Heart left ventricle (tissue), 16 donors: Measurements from ENCODE around the gene RUFY1. TPM values are rescaled to one million over a fixed set of nuclear protein-coding genes. Genes with fewer than 3 reads are reported as not detected.

Source experiments
- ATAC-seq, 4 donors: fragments of 200-7000 bp; cut with Tn5 transposase; one replicate each; pipeline ENCODE4 v1.9.1; 2020 to 2022; ENCODE audit warnings: moderate library complexity in 4 of 4, mild to moderate bottlenecking in 3 of 4, moderate number of reproducible peaks in 1 of 4
- DNase-seq, 5 donors: peaks; one replicate each; pipeline ENCODE4 v3.0.0-alpha.2; 2020
- H3K27ac ChIP-seq, 12 donors: fragments of 200-600 bp; sonication (generic) in 4 of 12; one replicate each; pipeline versions ENCODE4 v1.5.0 to v1.8.0; 2016 to 2022; ENCODE audit warnings: mild to moderate bottlenecking in 2 of 12
- H3K27me3 ChIP-seq, 9 donors: fragments of 200-600 bp; sonication (generic) in 2 of 9; one replicate each; pipeline versions ENCODE4 v1.5.1 to v1.8.0; 2016 to 2022; ENCODE audit warnings: mild to moderate bottlenecking in 3 of 9
- H3K36me3 ChIP-seq, 9 donors: fragments of 200-600 bp; sonication (generic) in 2 of 9; one replicate each; pipeline versions ENCODE4 v1.5.0 to v1.8.0; 2018 to 2022; ENCODE audit warnings: mild to moderate bottlenecking in 2 of 9
- H3K4me1 ChIP-seq, 12 donors: fragments of 200-600 bp; sonication (generic) in 4 of 12; one replicate each; pipeline versions ENCODE4 v1.5.0 to v1.8.0; 2016 to 2022; ENCODE audit warnings: mild to moderate bottlenecking in 3 of 12
- H3K4me3 ChIP-seq, 12 donors: fragments of 200-600 bp; sonication (generic) in 4 of 12; one replicate each; pipeline versions ENCODE4 v1.5.0 to v1.8.0; 2017 to 2022; ENCODE audit warnings: mild to moderate bottlenecking in 9 of 12, moderate library complexity in 4 of 12
- H3K9me3 ChIP-seq, 12 donors: fragments of 200-600 bp; sonication (generic) in 4 of 12; one replicate each; pipeline versions ENCODE4 v1.5.0 to v1.8.0; 2016 to 2022; ENCODE audit warnings: mild to moderate bottlenecking in 1 of 12
- POLR2A ChIP-seq, 2 donors: fragments of 450-650 bp; IDR thresholded peaks; one replicate each; pipeline ENCODE4 v1.6.1; 2017; ENCODE audit warnings: antibody characterized with exemption in 2 of 2, mild to moderate bottlenecking in 2 of 2, moderate library complexity in 2 of 2
- WGBS, 4 donors: extraction: QIAGEN DNeasy Blood & Tissue Kit in 2 of 4; methylation state at CpG; one replicate each; pipeline versions ENCODE4 v1.1.5 to v1.1.7; 2013 to 2018; 5-methylcytosine and 5-hydroxymethylcytosine counted together
- intact Hi-C, 10 donors: fragments of 100-400 bp; cut with DNase I; formaldehyde crosslinking; loops; one replicate each; pipeline versions ENCODE4 v1.11.1 to v1.14.2; 2022
- polyA plus RNA-seq, 2 donors: library from polyadenylated mRNA; stranded (reverse); fragments of 200-250 nt; gene quantifications; one replicate each; pipeline ENCODE4 v1.2.3, GENCODE V29; 2013
- total RNA-seq, 9 donors: library from RNA; depleted of rRNA in 2 of 9; stranded (reverse); fragments of >200 nt in 2 of 9; fragmentation: NEBNext Ultra II Directional in 3 of 9; extraction: Animal tissue kit (Norgen Biotek cat#: 25700) in 3 of 9; gene quantifications; one replicate each; pipeline versions ENCODE4 v1.1.0 to v1.2.4, GENCODE V29; 2016 to 2023
- TF ChIP-seq, protein P1 (sequence below), 12 donors: fragments of 200-600 bp; sonication (generic) in 4 of 12; IDR thresholded peaks; one replicate each; pipeline versions ENCODE4 v1.5.0 to v1.8.0; 2018 to 2022; ENCODE audit warnings: antibody characterized with exemption in 12 of 12, mild to moderate bottlenecking in 5 of 12
- donor health status: ischemic (EF 13 %, LVEDD 7.1; RV severe dilation, severe dysfunction).
- donor health status: healthy with polysubstance abuse.
- donor health status: DM: no; HTN: yes; CAD: no.
- donor health status: DM: no; HTN: no; CAD: no.
- donor health status: ischemic (EF 25% LVEDD 6.9; RV normal size, moderate dysfunction).
- donor health status: ischemic (EF 25% LVEDD 5.7; RV mildly dilated, moderate dysfunction).
- donor health status: healthy.
- donor health status: DM: yes; HTN: yes; CAD: no.
- donor health status: ischemic (EF 35%, LVEDD 5.7; RV mildly dilated, moderate dysfunction).
- donor health status: nonischemic (EF 11% LVEDD 7.7; RV severe dilation, severe dysfunction).
- donor health status: DM: yes; HTN: yes; CAD: no.
- donor health status: PGD.
- donor health status: ischemic (EF 29% LVEDD 5.4; RV normal size, mild dysfunction).
- donor health status: nonischemic (EF 23%, LVEDD 6.1; RV moderate dilation, normal function).

Gene RUFY1
- total and polyA plus RNA-seq, 11 donors = 14.3 to 30.9 (median 24.2) TPM

DNA sequence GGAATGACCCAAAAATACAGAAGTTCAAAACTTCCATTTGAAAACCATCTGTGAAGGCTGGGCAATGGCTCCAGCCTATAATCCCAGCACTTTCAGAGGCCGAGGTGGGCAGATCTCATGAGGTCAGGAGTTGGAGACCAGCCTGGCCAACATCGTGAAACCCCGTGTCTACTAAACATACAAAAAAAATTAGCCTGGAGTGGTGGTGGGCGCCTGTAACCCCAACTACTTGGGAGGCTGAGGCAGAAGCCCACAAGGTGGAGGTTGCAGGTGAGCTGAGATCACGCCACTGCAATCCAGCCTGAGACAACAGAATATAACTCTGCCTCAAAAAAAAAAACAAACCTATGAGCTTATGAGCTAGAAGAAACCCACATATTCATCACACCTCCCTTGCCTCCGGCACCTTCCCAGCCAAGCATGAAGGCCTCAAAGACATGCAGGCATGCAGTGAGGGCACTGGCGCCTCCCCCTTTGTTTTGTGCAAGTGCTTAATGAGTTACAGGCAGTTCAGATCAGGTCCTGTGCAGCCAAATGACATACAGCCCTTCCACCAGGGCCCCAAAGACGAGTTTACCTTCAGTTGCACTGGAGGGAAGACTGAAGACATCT lies 63.2 kb downstream of the RUFY1 start:
- peaks cover 0 to 53% (median 38%) of the 10 kb centered on the region in 12 donors for H3K4me1 ChIP-seq
- no peaks in the 10 kb centered on the region for H3K27me3 ChIP-seq
- TF ChIP-seq, protein P1, sequence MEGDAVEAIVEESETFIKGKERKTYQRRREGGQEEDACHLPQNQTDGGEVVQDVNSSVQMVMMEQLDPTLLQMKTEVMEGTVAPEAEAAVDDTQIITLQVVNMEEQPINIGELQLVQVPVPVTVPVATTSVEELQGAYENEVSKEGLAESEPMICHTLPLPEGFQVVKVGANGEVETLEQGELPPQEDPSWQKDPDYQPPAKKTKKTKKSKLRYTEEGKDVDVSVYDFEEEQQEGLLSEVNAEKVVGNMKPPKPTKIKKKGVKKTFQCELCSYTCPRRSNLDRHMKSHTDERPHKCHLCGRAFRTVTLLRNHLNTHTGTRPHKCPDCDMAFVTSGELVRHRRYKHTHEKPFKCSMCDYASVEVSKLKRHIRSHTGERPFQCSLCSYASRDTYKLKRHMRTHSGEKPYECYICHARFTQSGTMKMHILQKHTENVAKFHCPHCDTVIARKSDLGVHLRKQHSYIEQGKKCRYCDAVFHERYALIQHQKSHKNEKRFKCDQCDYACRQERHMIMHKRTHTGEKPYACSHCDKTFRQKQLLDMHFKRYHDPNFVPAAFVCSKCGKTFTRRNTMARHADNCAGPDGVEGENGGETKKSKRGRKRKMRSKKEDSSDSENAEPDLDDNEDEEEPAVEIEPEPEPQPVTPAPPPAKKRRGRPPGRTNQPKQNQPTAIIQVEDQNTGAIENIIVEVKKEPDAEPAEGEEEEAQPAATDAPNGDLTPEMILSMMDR (IDR thresholded peaks at IDR 0.05) = no peak
- no peak for TF ChIP-seq POLR2A (IDR thresholded peaks at IDR 0.05)
- H3K36me3 ChIP-seq = peaks cover 7 to 100% (median 98%) of the 10 kb centered on the region in 9 donors
- H3K4me3 ChIP-seq = no peak overlapping the region
- ATAC-seq (no peak), DNase-seq (no peak)
- no peaks in the 10 kb centered on the region for H3K9me3 ChIP-seq
- intact Hi-C loops = loop anchor here in 1 of 10 donors (10.0 kb wide), 1 partner anchor 49 kb away; no protein-coding TSS in a partner anchor
- H3K27ac ChIP-seq = no peak overlapping the region
- 77 to 86% (median 81%) methylated on average over 8 of the region's 8 CpGs for WGBS, 4 donors

DNA sequence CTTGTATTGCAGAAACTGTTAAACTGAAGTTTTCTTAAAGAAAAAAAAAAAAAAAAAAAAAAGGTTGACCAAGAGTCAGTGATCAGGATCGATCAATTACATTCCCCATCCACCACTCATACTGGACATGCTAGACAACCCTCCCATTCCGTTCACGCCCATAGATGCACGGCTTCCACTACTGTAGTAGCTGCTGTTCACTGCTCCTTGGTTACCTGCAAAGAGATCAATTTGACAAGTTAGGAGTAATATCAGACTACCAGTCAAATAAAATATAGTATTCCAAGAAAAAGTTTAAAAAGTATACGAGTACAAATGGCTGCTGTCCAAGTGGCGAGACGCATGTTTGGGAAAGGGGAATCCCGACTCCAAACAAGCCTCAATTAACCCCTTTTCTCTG lies 64.4 kb downstream of the RUFY1 start:
- Histone ChIP-seq H3K4me1 (peaks cover 4 to 63% (median 49%) of the 10 kb centered on the region in 12 donors), H3K27ac (peak overlapping the region in 1 of 12 donors; percentile 8), H3K4me3 (no peak overlapping the region), H3K9me3 (no peaks in the 10 kb centered on the region), H3K36me3 (peaks cover 6 to 100% (median 98%) of the 10 kb centered on the region in 9 donors), H3K27me3 (no peaks in the 10 kb centered on the region)
- no peak for TF ChIP-seq POLR2A (IDR thresholded peaks at IDR 0.05)
- TF ChIP-seq, protein P1 (IDR thresholded peaks at IDR 0.05) = no peak
- intact Hi-C loops = loop anchor here in 1 of 10 donors (10.0 kb wide), 1 partner anchor 50 kb away; no protein-coding TSS in a partner anchor
- DNase-seq = no peak
- 52 to 62% (median 57%) methylated on average over 8 of the region's 8 CpGs for WGBS, 4 donors
- ATAC-seq = no peak

DNA sequence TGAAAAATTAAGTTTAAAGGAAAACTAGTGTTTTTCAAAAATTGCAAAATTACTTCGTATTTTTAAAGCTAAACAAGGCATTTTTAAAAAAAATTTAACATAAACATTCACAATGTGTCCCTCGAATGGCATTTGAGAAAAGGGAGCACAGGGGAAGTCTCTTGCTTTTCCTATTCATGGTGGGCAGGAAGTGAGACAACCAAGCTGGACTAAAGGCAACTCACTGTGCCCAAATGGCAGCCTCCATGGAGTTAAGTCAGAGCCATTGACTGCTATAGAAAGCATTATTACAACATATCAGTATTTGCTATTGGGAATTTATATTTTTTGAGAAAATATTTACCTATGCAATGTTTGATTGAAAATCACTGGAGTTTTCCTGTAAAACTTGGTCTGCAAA lies 64.8 kb downstream of the RUFY1 start:
- TF ChIP-seq POLR2A (IDR thresholded peaks at IDR 0.05) = no peak
- TF ChIP-seq, protein P1 (IDR thresholded peaks at IDR 0.05) = no peak

GRCh38 chr5:179616002-179616594 lies 65.7 kb downstream of the RUFY1 start:
- Histone ChIP-seq H3K4me1 (peaks cover 14 to 69% (median 59%) of the 10 kb centered on the region in 12 donors), H3K4me3 (no peak overlapping the region), H3K27me3 (no peaks in the 10 kb centered on the region), H3K36me3 (peaks cover 3 to 100% (median 98%) of the 10 kb centered on the region in 9 donors), H3K27ac (no peak overlapping the region), H3K9me3 (no peaks in the 10 kb centered on the region)
- no peak for DNase-seq
- 77 to 84% (median 81%) methylated on average over 9 of the region's 9 CpGs for WGBS, 4 donors
- intact Hi-C loops = loop anchor here in 1 of 10 donors (10.0 kb wide), 1 partner anchor 51 kb away; no protein-coding TSS in a partner anchor
- ATAC-seq = no peak
- TF ChIP-seq, protein P1 (IDR thresholded peaks at IDR 0.05) = no peak

More for the DNA sequence above, 64.8 kb downstream of the RUFY1 start:
- peak overlapping the region in 1 of 12 donors; percentile 8 for H3K27ac ChIP-seq
- H3K36me3 ChIP-seq = peaks cover 3 to 100% (median 98%) of the 10 kb centered on the region in 9 donors
- H3K27me3 ChIP-seq = no peaks in the 10 kb centered on the region
- DNase-seq (no peak), ATAC-seq (no peak)
- intact Hi-C loops = loop anchor here in 1 of 10 donors (10.0 kb wide), 1 partner anchor 50 kb away; no protein-coding TSS in a partner anchor
- no peaks in the 10 kb centered on the region for H3K9me3 ChIP-seq
- WGBS, 4 donors = 39 to 64% (median 58%) methylated on average over 2 of the region's 2 CpGs
- peaks cover 6 to 66% (median 53%) of the 10 kb centered on the region in 12 donors for H3K4me1 ChIP-seq
- H3K4me3 ChIP-seq = no peak overlapping the region
